Activated CD8-positive, alpha-beta memory T cell treated with anti-CD3 and anti-CD28 coated beads for 4 hours (primary cell): Measurements from ENCODE around the gene WDHD1.
"Not testable (repeated sequence)": the region's sequence is repeated elsewhere in the genome, so short reads cannot be mapped to it uniquely, and the experiment has no call there.

Source experiments
- DNase-seq, 2 donors: peaks; one replicate each; pipeline ENCODE4 v3.0.0-alpha.2; 2020; ENCODE audit warnings: low read depth in 2 of 2

WDHD1 gene

DNA sequence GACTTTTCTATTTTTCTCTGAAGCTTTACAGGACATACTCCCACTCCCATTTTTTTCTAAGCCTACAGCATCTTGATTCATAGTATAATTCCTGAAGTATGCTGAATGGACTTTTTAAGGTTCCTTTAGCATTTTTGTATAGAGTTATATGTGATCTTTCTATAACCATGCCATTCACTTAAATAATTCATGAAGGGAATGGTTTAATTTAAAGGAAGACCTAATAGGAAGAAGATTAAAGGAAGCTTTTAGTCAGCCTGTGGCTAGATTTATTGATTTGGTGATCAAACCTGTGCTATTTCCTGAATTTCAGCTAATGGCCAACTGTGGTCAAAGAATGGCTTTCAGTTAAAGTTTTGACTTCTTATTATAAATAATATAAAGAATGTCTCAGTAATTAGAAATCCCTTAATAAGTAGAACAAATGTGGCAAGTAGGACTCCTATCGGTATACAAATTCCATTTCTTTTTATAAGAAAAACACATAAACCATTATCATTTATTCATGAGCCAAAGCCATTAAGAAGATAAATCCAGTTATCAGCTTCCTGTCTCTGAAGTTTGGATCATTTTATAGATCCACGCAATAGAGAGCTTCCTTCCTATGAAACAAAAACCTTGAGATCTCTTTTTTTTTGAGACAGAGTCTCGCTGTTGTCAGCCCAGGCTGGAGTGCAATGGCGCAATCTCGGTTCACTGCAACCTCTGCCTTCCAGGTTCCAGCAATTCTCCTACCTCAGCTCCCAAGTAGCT is 20.6 kb upstream of the WDHD1 start:
- DNase-seq = no peak

DNA sequence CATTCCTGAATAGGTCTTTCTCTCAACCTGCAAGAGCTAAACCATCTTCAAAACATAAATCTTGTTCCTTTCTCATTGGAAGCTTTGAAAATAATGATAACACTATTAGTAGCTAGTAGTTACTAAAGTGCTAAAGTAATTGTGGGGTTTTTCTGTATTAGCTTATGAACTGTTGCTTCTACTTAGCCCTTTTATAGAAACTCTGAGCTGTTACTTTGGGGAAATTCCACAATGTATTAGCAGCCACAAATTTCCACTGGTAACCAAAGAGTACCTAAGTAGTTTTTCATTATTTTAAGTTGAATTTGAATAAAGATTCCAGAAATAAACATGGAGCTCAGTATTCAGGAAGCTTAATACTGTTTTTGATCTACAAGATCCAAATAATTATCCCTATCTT is 18.2 kb upstream of the WDHD1 start:
- no peak for DNase-seq

DNA sequence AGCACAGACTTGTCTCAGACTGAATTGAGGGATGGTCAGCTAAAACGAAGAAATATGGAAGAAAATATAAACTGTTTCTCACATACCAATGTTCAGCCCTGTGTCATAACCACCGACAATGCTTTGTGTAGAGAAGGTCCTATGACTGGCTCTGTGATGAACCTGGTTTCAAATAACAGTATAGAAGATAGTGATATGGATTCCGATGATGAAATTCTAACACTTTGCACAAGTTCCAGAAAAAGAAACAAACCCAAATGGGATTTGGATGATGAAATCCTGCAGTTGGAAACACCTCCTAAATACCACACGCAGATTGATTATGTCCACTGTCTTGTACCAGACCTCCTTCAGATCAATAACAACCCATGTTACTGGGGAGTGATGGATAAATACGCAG is 16.6 kb upstream of the WDHD1 start:
- no peak for DNase-seq

DNA sequence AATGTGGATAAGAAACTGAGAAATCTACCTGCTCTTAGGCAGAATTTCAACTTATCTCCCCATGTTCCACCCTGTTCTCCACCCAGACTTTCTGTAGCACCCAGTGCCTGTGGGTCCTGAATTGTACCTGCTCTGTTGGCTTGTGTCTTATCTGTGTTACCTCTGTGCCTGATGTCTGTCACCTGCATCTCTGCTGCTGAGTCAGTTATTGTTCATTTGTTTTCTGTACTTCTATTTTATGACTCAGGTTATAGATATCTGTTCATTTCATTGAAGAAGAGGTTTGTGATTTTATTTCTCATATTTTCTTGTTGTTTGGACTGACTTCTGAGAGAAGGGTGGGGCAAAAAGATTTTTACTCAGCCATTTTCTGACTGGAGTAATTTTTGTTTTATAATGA is 11.8 kb upstream of the WDHD1 start:
- DNase-seq = no peak

DNA sequence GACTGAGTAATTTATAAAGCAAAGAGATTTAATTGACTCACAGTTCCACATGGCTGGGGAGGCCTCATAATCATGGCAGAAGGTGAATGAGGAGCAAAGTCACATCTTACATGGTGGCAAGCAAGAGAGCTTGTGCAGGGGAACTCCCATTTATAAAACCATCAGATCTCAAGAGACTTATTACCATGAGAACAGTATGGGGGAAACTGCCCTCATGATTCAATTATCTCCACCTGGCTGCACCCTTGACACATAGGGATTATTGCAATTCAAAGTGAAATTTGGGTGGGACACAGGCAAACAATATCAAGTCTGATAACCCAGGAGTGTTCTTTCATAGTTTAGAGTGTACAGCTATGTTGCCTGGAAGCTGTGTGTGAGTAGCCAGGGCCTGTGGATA is 11.1 kb upstream of the WDHD1 start:
- DNase-seq = not testable (repeated sequence)

DNA sequence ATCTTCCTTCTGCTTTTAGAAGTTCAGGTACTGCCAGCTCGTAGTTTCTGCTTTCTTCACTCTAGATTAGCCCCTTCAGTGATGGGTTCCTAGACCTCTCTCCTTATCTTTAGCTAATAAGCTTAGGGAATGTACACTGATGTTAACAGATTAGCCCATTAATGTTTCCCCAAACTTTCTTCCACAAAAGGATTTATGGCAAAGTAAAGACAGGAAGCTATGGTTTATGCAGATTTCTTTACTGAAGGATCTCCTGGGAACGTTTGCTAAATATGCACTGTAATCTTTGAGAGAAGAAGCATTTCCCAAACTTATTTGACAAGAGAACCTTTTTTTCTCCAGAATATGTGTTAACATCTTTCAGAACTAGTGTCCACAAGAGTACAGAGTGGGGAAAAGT is 4.3 kb upstream of the WDHD1 start:
- DNase-seq = no peak

DNA sequence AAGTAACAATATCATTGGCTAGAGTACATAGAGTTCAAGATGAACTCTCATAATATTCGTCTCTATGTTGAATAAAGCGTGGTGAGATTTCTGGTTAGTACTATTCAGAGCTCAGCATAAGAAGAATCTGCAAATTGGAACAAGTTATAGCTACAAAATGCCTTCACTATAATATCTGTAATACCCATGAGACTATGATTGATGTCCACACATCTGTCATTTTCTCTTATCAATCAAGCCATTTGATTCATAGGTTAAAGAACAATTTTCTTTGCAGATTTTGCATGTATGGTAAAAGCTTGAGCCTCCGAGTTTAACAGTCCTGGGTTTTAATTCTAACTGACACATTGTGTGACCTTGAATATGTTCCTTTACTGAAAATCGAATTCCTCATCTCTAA is 1.6 kb upstream of the WDHD1 start:
- no peak for DNase-seq

DNA sequence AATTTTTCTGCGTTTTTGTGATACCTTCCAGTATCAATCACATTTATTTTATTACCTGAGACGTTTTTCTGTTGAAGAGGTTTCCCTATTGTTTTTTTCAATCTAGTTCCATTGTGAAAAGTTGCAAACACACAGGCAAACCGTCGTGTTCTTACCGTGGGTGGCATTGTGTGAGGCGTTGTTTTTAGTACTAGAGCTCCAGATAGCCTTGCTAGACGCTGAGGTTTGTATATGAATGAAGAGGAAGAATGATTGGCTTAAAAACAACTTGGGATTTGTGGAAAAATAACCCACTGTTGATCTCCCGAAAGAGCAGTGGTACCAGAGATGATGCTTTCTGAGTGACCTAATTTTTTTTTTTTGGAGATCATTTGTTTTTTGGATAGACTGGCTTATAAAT is 1.2 kb upstream of the WDHD1 start:
- no peak for DNase-seq

DNA sequence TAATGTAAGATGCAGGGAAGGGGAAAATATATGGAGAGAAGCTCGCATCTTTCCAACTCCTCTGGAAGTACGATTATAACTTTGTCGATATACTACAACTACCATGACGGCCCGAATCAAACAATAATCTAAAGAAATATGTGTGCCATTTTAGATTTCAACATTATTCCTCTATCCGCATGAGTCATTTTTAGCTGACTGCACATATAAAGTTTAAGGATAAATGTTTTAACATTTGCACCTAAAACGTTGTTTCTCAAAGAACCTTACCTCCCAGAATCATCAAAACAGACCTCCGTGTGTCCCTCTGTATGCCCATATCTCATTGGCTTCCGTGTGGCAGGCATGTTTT is 482 bp downstream of the WDHD1 start:
- no peak for DNase-seq

DNA sequence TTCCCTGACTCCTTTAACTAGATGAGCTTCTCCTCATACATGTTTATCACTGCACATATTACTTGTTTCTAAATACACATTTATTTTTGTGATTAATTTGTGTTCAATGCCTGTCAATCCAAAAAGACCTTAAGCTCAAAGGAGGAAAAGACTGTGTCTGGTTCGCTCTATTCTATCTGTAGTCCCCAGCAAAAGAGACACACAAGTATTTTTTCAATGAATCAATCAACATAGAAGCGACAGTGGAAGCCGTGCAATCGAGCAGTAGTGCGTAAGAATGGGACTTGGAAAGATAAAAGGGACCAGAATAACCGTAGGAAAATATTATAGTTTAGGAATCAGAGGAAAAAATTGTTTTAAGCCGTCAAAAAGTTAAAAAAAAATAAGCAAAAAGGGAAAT is 951 bp downstream of the WDHD1 start:
- DNase-seq = no peak

DNA sequence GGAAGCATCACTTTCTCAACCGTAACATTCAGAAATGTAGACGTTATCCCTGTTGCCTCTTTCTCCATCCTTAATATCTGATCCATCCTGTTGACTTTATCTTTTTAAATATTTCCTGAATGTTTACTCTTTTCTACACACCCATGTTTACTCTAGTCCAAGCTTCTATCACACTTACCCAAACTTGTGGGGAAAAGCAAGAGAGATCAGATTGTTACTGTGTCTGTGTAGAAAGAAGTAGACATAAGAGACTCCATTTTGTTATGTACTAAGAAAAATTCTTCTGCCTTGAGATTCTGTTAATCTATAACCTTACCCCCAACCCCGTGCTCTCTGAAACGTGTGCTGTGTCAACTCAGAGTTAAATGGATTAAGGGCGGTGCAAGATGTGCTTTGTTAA is 2.5 kb downstream of the WDHD1 start:
- not testable (repeated sequence) for DNase-seq

DNA sequence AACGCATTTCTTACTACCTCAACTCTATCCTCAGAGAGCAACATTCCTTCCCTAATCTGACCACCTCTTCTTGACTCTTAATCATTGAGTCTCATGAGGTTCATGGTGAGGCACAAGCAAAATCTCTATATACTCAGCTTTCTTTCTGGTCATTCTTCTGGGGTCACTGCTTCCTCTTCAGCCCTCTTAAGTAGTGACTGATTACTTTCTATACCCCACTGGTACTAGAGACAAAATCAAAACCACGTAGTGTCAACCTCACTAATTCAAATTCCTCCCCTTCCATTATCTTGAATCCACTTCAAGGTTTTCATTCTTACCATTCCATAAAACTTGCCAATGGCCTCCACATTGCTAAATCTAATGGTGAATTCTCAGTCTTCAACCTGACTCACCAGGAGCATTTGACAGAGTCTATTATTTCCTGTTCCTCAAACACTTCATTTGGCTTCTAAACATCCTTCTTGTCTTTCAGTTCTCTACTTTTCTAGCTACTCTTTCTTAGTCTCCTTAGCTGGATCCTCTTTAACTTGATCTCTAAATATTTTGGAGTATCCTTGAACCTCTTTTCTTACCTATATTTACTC is 6.8 kb downstream of the WDHD1 start:
- DNase-seq = no peak

DNA sequence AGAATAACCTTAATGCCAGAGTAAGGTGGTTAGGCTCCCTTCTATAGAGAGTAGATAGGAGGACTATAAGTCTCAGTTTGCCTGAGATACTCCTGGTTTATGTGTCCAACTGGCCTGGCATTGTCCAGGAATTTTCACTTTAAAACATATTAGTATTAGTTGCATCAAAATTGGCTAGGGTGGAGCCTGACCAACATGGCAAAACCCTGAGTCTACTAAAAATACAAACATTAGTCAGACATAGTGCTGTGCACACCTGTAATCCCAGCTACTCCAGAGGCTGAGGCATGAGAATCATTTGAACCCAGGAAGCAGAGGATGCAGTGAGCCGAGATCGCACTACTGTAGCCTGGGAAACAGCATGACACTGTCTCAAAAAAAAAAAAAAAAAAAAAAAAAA is 11.9 kb downstream of the WDHD1 start:
- no peak for DNase-seq

DNA sequence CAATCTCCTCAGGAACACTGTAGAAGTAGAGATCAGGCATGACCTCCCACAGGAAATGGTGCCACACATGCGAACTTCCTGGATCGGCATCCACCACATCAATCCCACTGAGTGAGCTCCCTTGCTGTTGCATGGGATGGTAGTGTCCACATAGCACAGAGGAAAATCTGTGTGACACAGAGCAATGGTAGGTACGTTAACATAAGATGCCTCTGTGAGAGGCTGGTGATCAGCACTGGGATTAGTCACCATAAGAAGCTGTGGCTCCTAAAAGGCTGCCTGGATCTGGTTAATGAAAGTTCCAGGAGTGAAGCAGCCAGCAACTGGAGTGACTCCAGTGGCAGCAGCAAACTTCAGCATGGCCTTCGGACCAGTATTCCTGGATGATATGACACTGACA is 21.8 kb downstream of the WDHD1 start:
- DNase-seq = no peak

DNA sequence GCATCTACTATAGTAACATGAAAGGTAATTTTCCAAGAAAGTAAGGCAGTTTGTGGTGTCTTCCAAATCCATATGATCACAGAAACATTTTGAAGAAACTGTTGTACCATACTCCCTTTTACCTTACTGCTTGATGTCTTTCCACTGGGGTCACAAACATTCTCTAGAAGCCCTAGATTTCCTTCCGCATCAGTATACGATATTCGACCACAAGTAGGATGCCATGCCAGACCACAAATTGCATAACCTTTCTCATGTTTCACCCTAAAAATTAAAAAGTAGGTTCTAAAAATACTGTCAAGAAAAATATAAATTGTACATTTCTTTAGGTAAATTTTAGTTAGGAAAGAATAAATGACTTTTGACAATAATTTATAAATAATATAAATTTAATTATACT is 26.5 kb downstream of the WDHD1 start:
- no peak for DNase-seq

DNA sequence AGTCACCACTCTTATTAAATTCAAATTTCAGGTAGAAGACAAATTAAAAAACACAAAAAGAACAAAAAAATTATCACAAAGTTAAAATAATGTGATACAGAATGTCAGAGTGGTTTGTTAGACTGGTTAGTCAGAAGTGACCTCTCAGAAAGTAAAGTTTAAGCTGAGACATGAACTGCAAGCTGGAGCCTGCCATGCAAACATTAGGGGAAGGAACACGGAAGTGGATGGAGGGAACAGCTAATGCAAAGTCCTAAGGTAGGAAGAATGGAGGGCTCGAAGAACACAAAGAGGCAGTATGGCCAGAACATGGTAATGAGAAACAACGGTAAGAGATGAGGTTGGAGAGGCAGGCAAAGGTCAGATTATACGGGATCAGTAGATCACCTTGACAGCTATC is 41.7 kb downstream of the WDHD1 start:
- DNase-seq = no peak

DNA sequence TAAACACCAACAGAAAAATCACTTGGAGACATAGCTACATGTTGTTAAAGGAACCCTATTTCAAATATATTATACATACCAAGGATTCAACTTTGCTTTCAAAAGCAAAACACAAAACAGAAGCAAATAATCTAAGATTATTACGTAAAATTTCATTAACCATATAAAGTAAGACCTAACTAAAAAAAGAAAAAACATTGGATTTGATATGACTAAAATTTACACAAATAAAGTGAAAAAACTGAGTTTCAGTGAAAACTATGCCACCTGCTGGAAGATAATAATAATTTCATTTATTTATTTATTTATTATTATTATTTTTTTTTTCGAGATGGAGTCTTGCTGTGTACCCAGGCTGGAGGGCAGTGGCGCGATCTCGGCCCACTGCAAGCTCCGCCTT is 45.2 kb downstream of the WDHD1 start:
- no peak for DNase-seq

DNA sequence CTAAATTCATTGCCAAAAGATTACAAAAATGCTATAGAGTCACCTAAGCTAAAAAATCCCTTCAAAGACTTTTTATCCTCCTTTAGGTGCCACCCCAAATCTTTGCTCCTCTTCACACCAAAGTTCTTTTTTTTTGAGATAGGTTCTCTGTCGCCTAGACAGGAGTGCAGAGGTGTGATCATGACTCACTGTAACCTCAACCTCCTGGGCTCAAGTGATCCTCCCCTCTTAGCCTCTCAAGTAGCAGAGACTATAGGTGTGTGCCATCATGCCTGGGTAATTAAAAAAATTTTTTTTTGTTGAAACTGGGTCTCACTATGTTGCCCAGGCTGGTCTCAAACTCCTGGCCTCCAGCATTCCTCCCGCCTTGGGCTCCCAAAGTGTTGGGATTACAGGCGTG is 47.9 kb downstream of the WDHD1 start:
- no peak for DNase-seq

DNA sequence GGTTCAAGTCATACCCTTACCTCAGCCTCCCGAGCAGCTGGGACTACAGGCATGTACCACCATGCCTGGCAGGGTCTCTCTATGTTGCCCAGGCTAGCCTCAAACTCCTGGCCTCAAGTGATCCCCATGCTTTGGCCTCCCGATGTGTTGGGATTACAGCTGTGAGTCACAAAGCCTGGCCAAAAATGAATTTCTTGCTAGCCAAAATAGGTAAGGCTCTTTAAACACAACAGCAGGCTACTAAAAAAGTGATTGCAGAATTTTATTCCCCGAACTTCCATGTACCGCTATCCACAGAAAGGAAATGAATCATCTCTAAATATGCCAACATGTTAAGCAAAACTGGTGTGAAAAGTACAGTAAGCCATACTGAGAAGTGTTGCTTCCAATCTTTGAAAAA is 50.6 kb downstream of the WDHD1 start:
- DNase-seq = no peak

DNA sequence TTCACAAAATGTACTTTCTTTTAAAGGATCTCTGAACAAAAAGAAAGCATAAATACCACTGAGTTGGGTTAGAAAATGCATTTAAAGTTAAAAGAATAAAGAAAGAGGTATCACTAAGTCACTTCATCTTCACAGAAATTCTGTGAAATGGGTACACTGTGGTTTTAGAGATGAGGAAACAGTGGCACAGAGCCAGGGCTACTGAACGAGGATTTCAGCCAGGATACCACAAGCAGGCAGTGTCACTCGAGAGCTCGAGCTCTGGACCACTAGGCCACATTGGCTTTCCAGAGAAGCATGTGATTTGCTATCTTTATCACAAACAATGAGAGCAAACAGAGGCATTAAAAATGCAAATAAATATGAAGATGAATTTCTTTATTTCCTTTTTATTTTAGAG is 51.0 kb downstream of the WDHD1 start:
- no peak for DNase-seq

DNA sequence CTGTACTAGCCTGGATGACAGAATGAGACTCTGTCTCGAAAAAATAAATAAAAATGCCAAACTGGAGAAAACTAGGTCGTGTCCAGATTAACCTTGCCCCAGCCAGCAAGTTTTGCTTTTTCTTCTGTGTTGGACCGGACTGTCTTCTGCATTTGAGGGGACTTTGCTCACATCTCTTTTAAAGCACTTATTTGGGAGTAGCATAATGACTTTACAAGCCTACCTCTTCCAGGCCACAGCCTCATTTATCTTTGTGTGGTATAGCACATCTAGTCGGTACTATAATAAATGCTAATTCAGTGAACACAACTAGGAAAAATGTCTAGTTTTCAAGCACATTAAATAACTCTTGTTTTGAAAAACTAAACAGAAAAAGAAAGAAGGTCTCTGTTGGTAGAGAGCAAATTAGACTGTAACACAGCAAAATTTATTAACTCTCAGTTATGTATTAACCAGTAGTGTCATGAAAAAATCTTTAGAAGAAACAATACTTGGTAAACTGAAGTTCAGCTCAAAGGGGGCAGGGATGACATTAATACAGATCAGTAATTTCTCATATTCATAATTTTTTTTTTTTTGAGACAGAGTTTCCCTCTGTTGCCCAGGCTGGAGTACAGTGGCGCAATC is 52.0 kb downstream of the WDHD1 start:
- DNase-seq = no peak

DNA sequence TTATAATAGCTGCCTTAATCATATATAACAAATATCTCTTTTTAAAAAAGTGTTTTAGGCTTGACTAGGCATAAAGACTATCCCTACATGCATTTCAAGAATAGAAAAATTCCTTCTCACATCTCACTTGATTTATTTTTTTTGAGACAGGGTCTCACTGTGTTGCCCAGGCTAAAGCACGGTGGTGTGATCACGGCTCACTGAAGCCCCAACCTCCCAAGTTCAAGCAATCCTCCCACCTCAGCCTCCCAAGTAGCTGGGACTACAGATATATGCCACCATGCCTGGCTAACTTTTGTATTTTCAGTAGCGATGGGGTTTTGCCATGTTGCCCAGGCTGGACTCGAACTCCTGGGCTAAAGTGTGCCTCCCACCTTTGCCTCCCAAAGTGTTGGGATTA is 59.4 kb downstream of the WDHD1 start:
- no peak for DNase-seq

DNA sequence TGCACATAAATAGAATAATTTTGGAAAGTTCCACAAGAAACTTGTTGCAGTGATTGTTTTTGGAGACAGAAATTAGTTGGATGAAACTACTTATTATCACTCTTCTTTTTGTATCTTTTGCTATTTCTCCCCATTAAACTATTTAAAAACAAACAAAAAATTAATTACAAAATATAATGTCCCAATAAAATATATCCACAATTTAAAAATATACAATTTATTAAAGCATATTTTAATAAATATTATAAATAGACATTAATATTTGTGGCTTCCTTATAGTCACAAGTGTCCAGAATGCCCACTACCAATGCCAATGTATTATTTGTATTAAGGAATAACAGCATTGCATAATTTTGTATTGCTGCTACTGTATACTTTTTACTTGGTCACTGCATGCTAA is 71.8 kb downstream of the WDHD1 start:
- no peak for DNase-seq

DNA sequence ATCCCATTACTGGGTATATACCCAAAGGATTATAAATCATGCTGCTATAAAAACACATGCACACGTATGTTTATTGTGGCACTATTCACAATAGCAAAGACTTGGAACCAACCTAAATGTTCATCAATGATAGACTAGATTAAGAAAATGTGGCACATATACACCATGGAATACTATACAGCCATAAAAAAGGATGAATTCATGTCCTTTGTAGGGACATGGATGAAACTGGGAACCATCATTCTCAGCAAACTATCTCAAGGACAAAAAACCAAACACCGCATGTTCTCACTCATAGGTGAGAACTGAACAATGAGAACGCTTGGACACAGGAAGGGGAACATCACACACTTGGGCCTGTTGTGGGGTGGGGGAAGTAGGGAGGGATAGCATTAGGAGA is 73.3 kb downstream of the WDHD1 start:
- not testable (repeated sequence) for DNase-seq
